ENCODE data around the gene HOXD1.

Gene HOXD1

DNA sequence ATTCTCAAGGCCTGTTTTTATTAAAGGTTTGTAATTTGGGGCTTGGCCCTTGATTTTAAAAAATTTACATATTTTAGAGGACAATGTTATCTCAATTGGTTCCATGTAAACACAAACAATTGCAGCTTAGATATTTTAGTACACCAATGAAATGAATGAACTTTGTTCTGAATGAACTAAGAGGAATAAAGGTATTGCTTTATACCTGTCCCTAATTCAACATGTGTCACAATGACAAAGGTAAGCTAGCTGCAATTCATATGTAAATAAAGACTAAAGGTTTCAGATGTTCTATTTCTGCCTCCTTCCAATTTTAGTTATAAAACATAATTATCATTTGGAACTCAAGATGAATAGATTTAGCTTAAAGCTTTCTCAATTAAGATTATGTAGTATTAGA lies 11.4 kb downstream of the HOXD1 start:
- TF ChIP-seq, protein P1, sequence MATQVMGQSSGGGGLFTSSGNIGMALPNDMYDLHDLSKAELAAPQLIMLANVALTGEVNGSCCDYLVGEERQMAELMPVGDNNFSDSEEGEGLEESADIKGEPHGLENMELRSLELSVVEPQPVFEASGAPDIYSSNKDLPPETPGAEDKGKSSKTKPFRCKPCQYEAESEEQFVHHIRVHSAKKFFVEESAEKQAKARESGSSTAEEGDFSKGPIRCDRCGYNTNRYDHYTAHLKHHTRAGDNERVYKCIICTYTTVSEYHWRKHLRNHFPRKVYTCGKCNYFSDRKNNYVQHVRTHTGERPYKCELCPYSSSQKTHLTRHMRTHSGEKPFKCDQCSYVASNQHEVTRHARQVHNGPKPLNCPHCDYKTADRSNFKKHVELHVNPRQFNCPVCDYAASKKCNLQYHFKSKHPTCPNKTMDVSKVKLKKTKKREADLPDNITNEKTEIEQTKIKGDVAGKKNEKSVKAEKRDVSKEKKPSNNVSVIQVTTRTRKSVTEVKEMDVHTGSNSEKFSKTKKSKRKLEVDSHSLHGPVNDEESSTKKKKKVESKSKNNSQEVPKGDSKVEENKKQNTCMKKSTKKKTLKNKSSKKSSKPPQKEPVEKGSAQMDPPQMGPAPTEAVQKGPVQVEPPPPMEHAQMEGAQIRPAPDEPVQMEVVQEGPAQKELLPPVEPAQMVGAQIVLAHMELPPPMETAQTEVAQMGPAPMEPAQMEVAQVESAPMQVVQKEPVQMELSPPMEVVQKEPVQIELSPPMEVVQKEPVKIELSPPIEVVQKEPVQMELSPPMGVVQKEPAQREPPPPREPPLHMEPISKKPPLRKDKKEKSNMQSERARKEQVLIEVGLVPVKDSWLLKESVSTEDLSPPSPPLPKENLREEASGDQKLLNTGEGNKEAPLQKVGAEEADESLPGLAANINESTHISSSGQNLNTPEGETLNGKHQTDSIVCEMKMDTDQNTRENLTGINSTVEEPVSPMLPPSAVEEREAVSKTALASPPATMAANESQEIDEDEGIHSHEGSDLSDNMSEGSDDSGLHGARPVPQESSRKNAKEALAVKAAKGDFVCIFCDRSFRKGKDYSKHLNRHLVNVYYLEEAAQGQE (IDR thresholded peaks at IDR 0.05; ENCODE audit: insufficient read depth in 1 of 2, low read depth in 2 of 2, low read length in 2 of 2): no peak
- TF ChIP-seq TAF1 (IDR thresholded peaks at IDR 0.05; ENCODE audit: borderline replicate concordance, insufficient read depth, low read length) (no peak), SIN3A (IDR thresholded peaks at IDR 0.05; ENCODE audit: borderline replicate concordance, insufficient read depth, low read length) (no peak), POLR2AphosphoS5 (IDR thresholded peaks at IDR 0.05; ENCODE audit: low read depth, low read length) (no peak), FOXP2 (optimal IDR thresholded peaks at IDR 0.05; ENCODE audit: borderline replicate concordance, extremely low read depth, extremely low read length, insufficient read depth) (no peak)

DNA sequence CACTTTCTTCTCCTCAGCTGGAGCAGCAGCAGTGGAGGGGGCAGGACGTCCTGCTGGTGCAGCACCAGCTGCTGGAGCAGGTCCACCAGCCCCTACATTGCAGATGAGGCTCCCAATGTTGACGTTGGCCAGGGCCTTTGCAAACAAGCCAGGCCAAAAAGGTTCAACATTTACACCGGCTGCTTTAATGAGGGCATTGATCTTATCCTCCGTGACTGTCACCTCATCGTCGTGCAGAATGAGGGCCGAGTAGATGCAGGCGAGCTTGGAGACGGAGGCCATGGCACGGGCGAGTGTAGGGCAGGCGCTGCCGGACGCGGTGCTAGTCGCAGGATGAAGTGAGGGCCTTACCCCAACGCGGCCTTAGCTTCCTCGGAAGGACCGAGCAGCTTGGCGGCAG lies 12.5 kb downstream of the HOXD1 start:
- no peak for TF ChIP-seq TAF1 (IDR thresholded peaks at IDR 0.05; ENCODE audit: borderline replicate concordance, insufficient read depth, low read length)
- TF ChIP-seq, protein P1 (IDR thresholded peaks at IDR 0.05; ENCODE audit: insufficient read depth in 1 of 2, low read depth in 2 of 2, low read length in 2 of 2): no peak
- TF ChIP-seq SIN3A (IDR thresholded peaks at IDR 0.05; ENCODE audit: borderline replicate concordance, insufficient read depth, low read length): no peak
- no peak for TF ChIP-seq FOXP2 (optimal IDR thresholded peaks at IDR 0.05; ENCODE audit: borderline replicate concordance, extremely low read depth, extremely low read length, insufficient read depth)
- TF ChIP-seq POLR2AphosphoS5 (IDR thresholded peaks at IDR 0.05; ENCODE audit: low read depth, low read length): no peak

DNA sequence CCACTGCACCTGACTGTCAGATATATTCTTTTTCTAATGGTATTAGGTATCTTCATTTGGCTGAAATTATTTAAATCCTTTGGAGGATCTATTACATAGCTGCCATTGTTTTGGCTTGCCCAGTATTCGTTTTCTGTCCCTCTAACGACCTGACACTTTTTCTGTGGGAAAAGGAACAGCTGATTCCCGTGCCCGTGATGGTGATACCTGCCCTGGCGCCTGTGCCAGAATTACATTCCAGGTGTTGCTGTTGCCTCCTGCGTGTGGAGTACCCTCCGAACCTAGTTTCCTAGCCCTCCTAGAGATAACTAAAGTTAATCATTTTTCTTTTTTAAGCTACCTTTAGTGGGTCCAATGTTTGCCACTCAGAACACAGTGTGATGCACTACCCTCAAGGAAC lies 14.0 kb downstream of the HOXD1 start:
- TF ChIP-seq, protein P1 (IDR thresholded peaks at IDR 0.05; ENCODE audit: insufficient read depth in 1 of 2, low read depth in 2 of 2, low read length in 2 of 2): no peak
- TF ChIP-seq TAF1 (IDR thresholded peaks at IDR 0.05; ENCODE audit: borderline replicate concordance, insufficient read depth, low read length) (no peak), SIN3A (IDR thresholded peaks at IDR 0.05; ENCODE audit: borderline replicate concordance, insufficient read depth, low read length) (no peak), FOXP2 (optimal IDR thresholded peaks at IDR 0.05; ENCODE audit: borderline replicate concordance, extremely low read depth, extremely low read length, insufficient read depth) (no peak), POLR2AphosphoS5 (IDR thresholded peaks at IDR 0.05; ENCODE audit: low read depth, low read length) (no peak)

DNA sequence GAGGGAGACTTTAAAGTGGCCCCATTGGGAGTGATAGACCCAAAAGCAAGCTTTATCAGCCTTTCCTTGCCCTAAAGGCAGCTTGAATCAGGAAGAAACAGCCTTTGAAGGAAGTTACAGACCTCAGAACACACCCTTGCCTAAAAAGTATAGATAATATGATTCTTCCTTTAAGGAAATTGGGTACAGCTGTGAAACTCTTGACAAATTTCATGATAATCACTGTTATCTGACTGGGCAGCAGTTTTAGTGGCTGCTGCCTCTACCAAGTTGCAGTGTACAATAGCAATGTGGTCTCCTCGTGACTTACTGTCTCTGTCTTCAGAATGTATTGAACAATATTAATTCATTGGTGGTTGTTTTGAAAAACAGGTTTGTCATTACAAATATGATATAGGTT lies 16.7 kb downstream of the HOXD1 start:
- TF ChIP-seq POLR2AphosphoS5 (IDR thresholded peaks at IDR 0.05; ENCODE audit: low read depth, low read length) (no peak), SIN3A (IDR thresholded peaks at IDR 0.05; ENCODE audit: borderline replicate concordance, insufficient read depth, low read length) (no peak)
- TF ChIP-seq, protein P1 (IDR thresholded peaks at IDR 0.05; ENCODE audit: insufficient read depth in 1 of 2, low read depth in 2 of 2, low read length in 2 of 2): no peak

DNA sequence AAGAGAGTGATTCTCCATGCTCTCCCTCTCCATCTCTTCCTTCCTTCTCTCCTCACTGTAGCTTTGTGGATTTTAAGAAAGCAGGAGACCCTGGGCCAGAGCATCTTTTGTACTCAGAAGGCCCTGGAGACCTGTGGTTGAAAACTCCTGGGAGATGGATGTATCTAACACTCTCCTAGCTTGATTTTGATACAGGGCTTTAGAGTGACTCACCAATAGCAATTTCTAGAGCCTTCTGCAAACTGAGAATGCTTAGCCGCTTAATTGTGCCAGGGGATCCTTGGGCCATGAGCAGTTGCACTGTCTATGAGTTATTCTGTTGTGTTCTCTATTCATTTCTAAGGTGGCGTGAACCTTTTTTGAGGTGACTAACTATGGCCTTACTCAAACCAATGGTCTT lies 17.7 kb downstream of the HOXD1 start:
- no peak for TF ChIP-seq TAF1 (IDR thresholded peaks at IDR 0.05; ENCODE audit: borderline replicate concordance, insufficient read depth, low read length)
- TF ChIP-seq POLR2AphosphoS5 (IDR thresholded peaks at IDR 0.05; ENCODE audit: low read depth, low read length): no peak
- TF ChIP-seq SIN3A (IDR thresholded peaks at IDR 0.05; ENCODE audit: borderline replicate concordance, insufficient read depth, low read length): no peak
- TF ChIP-seq, protein P1 (IDR thresholded peaks at IDR 0.05; ENCODE audit: insufficient read depth in 1 of 2, low read depth in 2 of 2, low read length in 2 of 2): no peak
- TF ChIP-seq FOXP2 (optimal IDR thresholded peaks at IDR 0.05; ENCODE audit: borderline replicate concordance, extremely low read depth, extremely low read length, insufficient read depth): no peak

All from PFSK-1 (cell line).